HepG2 (cell line): ENCODE data around the gene PRSS8. TPM values are rescaled to one million over a fixed set of nuclear protein-coding genes. Genes with fewer than 3 reads are reported as not detected.

Experiments used
- ARID4A ChIP-seq: sonication (generic); formaldehyde crosslinking; IDR thresholded peaks from 2 replicates; pipeline ENCODE4 v1.5.0; 2020; ENCODE audit warnings: mild to moderate bottlenecking, missing genetic modification reagents, borderline replicate concordance
- FOXM1 ChIP-seq: sonication (generic); formaldehyde crosslinking; IDR thresholded peaks from 2 replicates; pipeline ENCODE4 v1.5.0; 2020; ENCODE audit warnings: missing genetic modification reagents
- KMT2B ChIP-seq: IDR thresholded peaks from 2 replicates; pipeline ENCODE4 v1.6.1; 2016; ENCODE audit warnings: missing genetic modification reagents, missing compliant biosample characterization
- MTF2 ChIP-seq: sonication (generic); formaldehyde crosslinking; IDR thresholded peaks from 2 replicates; pipeline ENCODE4 v1.5.0; 2020; ENCODE audit warnings: missing genetic modification reagents, borderline replicate concordance
- MXD4 ChIP-seq: IDR thresholded peaks from 2 replicates; pipeline ENCODE4 v1.6.1; 2016; ENCODE audit warnings: mild to moderate bottlenecking, missing biosample characterization, missing genetic modification reagents
- NBN ChIP-seq: fragments of 450-650 bp; conservative IDR thresholded peaks from 2 replicates; pipeline ENCODE4 v1.6.1; 2017
- NFATC3 ChIP-seq: sonication (generic); formaldehyde crosslinking; IDR thresholded peaks from 2 replicates; pipeline ENCODE4 v1.5.1; 2020; ENCODE audit warnings: mild to moderate bottlenecking, missing genetic modification reagents
- NFE2L1 ChIP-seq: sonication (generic); formaldehyde crosslinking; IDR thresholded peaks from 2 replicates; pipeline ENCODE4 v1.4.0; 2020; ENCODE audit warnings: missing genetic modification reagents, mild to moderate bottlenecking, borderline replicate concordance
- PITX1 ChIP-seq: sonication (generic); formaldehyde crosslinking; IDR thresholded peaks from 2 replicates; pipeline ENCODE4 v1.5.1; 2020; ENCODE audit warnings: mild to moderate bottlenecking, missing genetic modification reagents
- PRDM10 ChIP-seq: sonication (generic); formaldehyde crosslinking; IDR thresholded peaks from 2 replicates; pipeline ENCODE4 v1.4.0; 2020; ENCODE audit warnings: low read depth, missing genetic modification reagents
- RNF219 ChIP-seq: sonication (generic); formaldehyde crosslinking; IDR thresholded peaks from 2 replicates; pipeline ENCODE4 v1.5.0; 2020; ENCODE audit warnings: mild to moderate bottlenecking, missing genetic modification reagents
- SMARCE1 ChIP-seq: fragments of 450-650 bp; IDR thresholded peaks from 2 replicates; pipeline ENCODE4 v1.6.1; 2017; ENCODE audit warnings: borderline replicate concordance
- THAP7 ChIP-seq: sonication (generic); formaldehyde crosslinking; IDR thresholded peaks from 2 replicates; pipeline ENCODE4 v1.8.1; 2023; ENCODE audit warnings: mild to moderate bottlenecking, missing genetic modification reagents
- ZNF124 ChIP-seq: sonication (generic); formaldehyde crosslinking; IDR thresholded peaks from 2 replicates; pipeline ENCODE4 v1.4.0; 2020; ENCODE audit warnings: missing genetic modification reagents
- ZNF543 ChIP-seq: sonication (generic); formaldehyde crosslinking; IDR thresholded peaks from 2 replicates; pipeline ENCODE4 v1.4.0; 2020; ENCODE audit warnings: mild to moderate bottlenecking, missing genetic modification reagents
- ZNF749 ChIP-seq: sonication (generic); formaldehyde crosslinking; IDR thresholded peaks from 2 replicates; pipeline ENCODE4 v1.8.0; 2022; ENCODE audit warnings: mild to moderate bottlenecking, missing genetic modification reagents, moderate library complexity, borderline replicate concordance
- polyA plus RNA-seq, 8 experiments: library from polyadenylated mRNA; depleted of rRNA in 3 of 8; stranded (reverse) in 7 of 8; unstranded in 1 of 8; fragments of >200 nt; fragmentation: Illumina TruSeq in 4 of 8; extraction: Trizol in 4 of 8; gene quantifications; 2 replicates each; pipeline versions ENCODE4 v1.2.1 to v1.2.3, GENCODE V29; 2011 to 2016; ENCODE audit warnings: low read depth in 4 of 8, missing spikeins in 1 of 8, mixed read lengths in 1 of 8; ENCODE audit not compliant: insufficient read depth in 1 of 8
- total RNA-seq, 5 experiments: library from RNA; depleted of rRNA; stranded (reverse); fragments of >200 nt; fragmentation: Illumina TruSeq; extraction: Trizol; gene quantifications; 2 replicates each; pipeline ENCODE4 v1.2.3, GENCODE V29; 2016; ENCODE audit warnings: low read depth in 1 of 5
- TF ChIP-seq, protein P1 (sequence below): IDR thresholded peaks from 2 replicates; pipeline ENCODE4 v1.6.1; 2016; ENCODE audit warnings: missing compliant biosample characterization, missing genetic modification reagents, borderline replicate concordance

PRSS8 gene
- total and polyA plus RNA-seq, 2 of the 13 experiments (the other 11 are each of a cell fraction or from before 2014, with no cell fraction given) = 2.6 to 7.2 TPM

DNA sequence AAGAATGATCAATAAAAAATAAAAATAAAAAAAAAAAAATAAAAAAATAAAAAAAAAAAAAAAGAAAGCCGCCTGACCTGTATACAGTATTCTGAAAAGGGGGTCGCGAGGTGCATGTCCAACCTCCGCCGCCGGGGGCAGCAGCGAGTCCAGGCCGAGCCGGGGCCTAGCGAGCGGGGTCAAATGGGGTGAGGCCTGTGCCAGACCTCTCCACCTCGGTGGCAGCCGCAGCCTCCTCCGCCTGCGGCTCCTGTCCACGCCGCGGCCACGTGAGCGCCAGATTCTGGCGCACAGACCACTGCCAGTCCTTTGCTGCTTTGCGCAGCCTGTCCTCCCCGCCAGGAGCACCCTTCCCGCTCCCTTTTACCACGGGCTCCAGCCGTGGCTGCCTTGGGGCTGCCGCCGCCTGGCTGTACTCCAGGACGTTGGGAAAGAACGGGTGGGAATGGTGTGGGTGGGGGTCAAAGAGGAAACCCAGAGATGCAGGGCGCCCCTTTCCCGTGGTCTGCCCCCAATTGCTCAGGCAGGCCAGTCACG lies 29.8 kb downstream of the PRSS8 start (continued):
- peak; percentile 77; the same call in 1 of the 2 replicates for TF ChIP-seq NFATC3 (CRISPR knock-in tag)
- peak; percentile 95 for TF ChIP-seq ZNF543
- TF ChIP-seq NBN = no peak
- peak; percentile 79 for TF ChIP-seq PRDM10 (CRISPR knock-in tag)
- TF ChIP-seq MXD4 (CRISPR knock-in tag) = peak; percentile 94
- TF ChIP-seq THAP7 (CRISPR knock-in tag) = peak; percentile 97
- TF ChIP-seq PITX1 (CRISPR knock-in tag) = peak; percentile 95
- peak; percentile 89; the same call in 1 of the 2 replicates for TF ChIP-seq ZNF749 (CRISPR knock-in tag)
- peak; percentile 69; the same call in 1 of the 2 replicates for TF ChIP-seq FOXM1 (CRISPR knock-in tag)
- TF ChIP-seq, protein P1, sequence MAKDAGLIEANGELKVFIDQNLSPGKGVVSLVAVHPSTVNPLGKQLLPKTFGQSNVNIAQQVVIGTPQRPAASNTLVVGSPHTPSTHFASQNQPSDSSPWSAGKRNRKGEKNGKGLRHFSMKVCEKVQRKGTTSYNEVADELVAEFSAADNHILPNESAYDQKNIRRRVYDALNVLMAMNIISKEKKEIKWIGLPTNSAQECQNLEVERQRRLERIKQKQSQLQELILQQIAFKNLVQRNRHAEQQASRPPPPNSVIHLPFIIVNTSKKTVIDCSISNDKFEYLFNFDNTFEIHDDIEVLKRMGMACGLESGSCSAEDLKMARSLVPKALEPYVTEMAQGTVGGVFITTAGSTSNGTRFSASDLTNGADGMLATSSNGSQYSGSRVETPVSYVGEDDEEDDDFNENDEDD (CRISPR knock-in tag) = peak; percentile 93; the same call in 1 of the 2 replicates
- peak; percentile 61; the same call in 1 of the 2 replicates for TF ChIP-seq RNF219 (CRISPR knock-in tag)
- TF ChIP-seq NFE2L1 = no peak
- no peak for TF ChIP-seq MTF2 (CRISPR knock-in tag)
- TF ChIP-seq SMARCE1 = no peak
- peak; percentile 79; the same call in 1 of the 2 replicates for TF ChIP-seq ZNF124
- TF ChIP-seq ARID4A (CRISPR knock-in tag) = peak; percentile 94
- peak; percentile 78 for TF ChIP-seq KMT2B (CRISPR knock-in tag)
